Islet of Langerhans (tissue), 1 donor: Measurements from ENCODE around the gene UTY.
"Not testable (repeated sequence)": the region's sequence is repeated elsewhere in the genome, so short reads cannot be mapped to it uniquely, and the experiment has no call there.

ENCODE experiments used
- FAIRE-seq: peaks from one replicate; lab custom pipeline; 2011; peaks lifted over from hg19 to GRCh38; lab: Jason Lieb, UNC

UTY gene

GRCh38 chrY:13296176-13296890 is 183.5 kb downstream of the UTY start:
- no peak for FAIRE-seq

- no peak for FAIRE-seq
Measured at GRCh38 chrY:13295026-13295425, 184.8 kb downstream of the UTY start.

- no peak for FAIRE-seq
Measured at GRCh38 chrY:13291199-13291598, 188.6 kb downstream of the UTY start.

- not testable (repeated sequence) for FAIRE-seq
Measured at GRCh38 chrY:13282151-13283054, 197.4 kb downstream of the UTY start.

- no peak for FAIRE-seq
Measured at GRCh38 chrY:13279561-13279960, 200.3 kb downstream of the UTY start.

GRCh38 chrY:13271706-13272105 is 208.1 kb downstream of the UTY start:
- no peak for FAIRE-seq

GRCh38 chrY:13253941-13254440 is 225.8 kb downstream of the UTY start:
- FAIRE-seq = not testable (repeated sequence)

- no peak for FAIRE-seq
Measured at GRCh38 chrY:13250421-13250820, 229.4 kb downstream of the UTY start.

- FAIRE-seq = no peak
Measured at GRCh38 chrY:13243716-13244115, 236.1 kb downstream of the UTY start.

GRCh38 chrY:13233901-13234300 is 245.9 kb downstream of the UTY start:
- no peak for FAIRE-seq

GRCh38 chrY:13233118-13233517 is 246.7 kb downstream of the UTY start:
- FAIRE-seq = no peak

GRCh38 chrY:13227354-13227953 is 252.4 kb downstream of the UTY start:
- no peak for FAIRE-seq

GRCh38 chrY:13210961-13211646 is 268.7 kb downstream of the UTY start:
- FAIRE-seq = no peak

GRCh38 chrY:13205214-13205613 is 274.6 kb downstream of the UTY start:
- FAIRE-seq = no peak
